Kidney tubule cell (primary cell): ENCODE results near the gene CDC25B.
A peak's percentile ranks its signal among the peaks of the same experiment; 100 is the strongest.

ENCODE experiments used
- DNase-seq: peaks from one replicate; pipeline ENCODE4 v3.0.0-alpha.2; 2018; ENCODE audit warnings: low spot score

CDC25B gene

GRCh38 chr20:3764659-3765058 lies 31.5 kb upstream of the CDC25B start:
- no peak for DNase-seq

- no peak for DNase-seq
Measured at GRCh38 chr20:3765171-3765882, 30.8 kb upstream of the CDC25B start.

GRCh38 chr20:3766422-3767109 lies 29.5 kb upstream of the CDC25B start:
- DNase-seq = no peak

- no peak for DNase-seq
Measured at GRCh38 chr20:3767110-3767426, 29.0 kb upstream of the CDC25B start.

GRCh38 chr20:3767427-3768341 lies 28.4 kb upstream of the CDC25B start, which contains the start of gene ADISSP:
Gene ADISSP, minus strand, starts transcription at chr20:3767753. Its CDS starts 7,653 bp downstream, at chr20:3760100.
- peak; percentile 99 for DNase-seq

- peak; percentile 81 for DNase-seq
Measured at GRCh38 chr20:3768342-3769130, 27.6 kb upstream of the CDC25B start.

GRCh38 chr20:3771552-3772058 lies 24.5 kb upstream of the CDC25B start:
- DNase-seq = no peak

- no peak for DNase-seq
Measured at GRCh38 chr20:3775457-3776108, 20.5 kb upstream of the CDC25B start.

- DNase-seq = no peak
Measured at GRCh38 chr20:3777381-3777715, 18.8 kb upstream of the CDC25B start.

- DNase-seq = peak; percentile 62
Measured at GRCh38 chr20:3777716-3778629, 18.1 kb upstream of the CDC25B start.

- DNase-seq = no peak
Measured at GRCh38 chr20:3778976-3779375, 17.1 kb upstream of the CDC25B start.

GRCh38 chr20:3781153-3781910 lies 14.8 kb upstream of the CDC25B start, which contains the start of gene SPEF1:
Gene SPEF1, minus strand, starts transcription at chr20:3781448. Its CDS starts 161 bp downstream, at chr20:3781287.
- peak; percentile 92 for DNase-seq

GRCh38 chr20:3782597-3782996 lies 13.5 kb upstream of the CDC25B start:
- no peak for DNase-seq

- no peak for DNase-seq
Measured at GRCh38 chr20:3783068-3783489, 13.0 kb upstream of the CDC25B start.

GRCh38 chr20:3783511-3784195 lies 12.5 kb upstream of the CDC25B start:
- DNase-seq = no peak

GRCh38 chr20:3784216-3784853 lies 11.8 kb upstream of the CDC25B start:
- no peak for DNase-seq

- DNase-seq = no peak
Measured at GRCh38 chr20:3784863-3785239, 11.3 kb upstream of the CDC25B start.
